HL-60 (cell line): ENCODE results near the gene MTR.

Source experiments
- DNase-seq, 2 experiments: peaks; one replicate each; pipeline ENCODE4 v3.0.0-alpha.2; 2010 to 2020; ENCODE audit warnings: low read depth in 1 of 2, low spot score in 1 of 2
- H3K27ac ChIP-seq: fragments of 250-450 bp; sonication (Bioruptor Pico); replicated peaks from 2 replicates; pipeline ENCODE4 v1.5.1; 2020; ENCODE audit warnings: mild to moderate bottlenecking, moderate library complexity
- H3K27me3 ChIP-seq: fragments of 250-450 bp; sonication (Bioruptor Pico); 2 replicates; pipeline ENCODE4 v1.5.1; 2021; ENCODE audit warnings: mild to moderate bottlenecking, moderate library complexity; ENCODE audit not compliant: insufficient read depth, poor library complexity, severe bottlenecking
- H3K4me3 ChIP-seq: replicated peaks from 2 replicates; pipeline ENCODE4 v1.5.1; 2011; ENCODE audit warnings: mild to moderate bottlenecking, control low read depth, low read length; ENCODE audit not compliant: insufficient read depth
- CTCF ChIP-seq: IDR thresholded peaks from one replicate; pipeline ENCODE4 v1.5.1; 2011; ENCODE audit warnings: low read length, control low read depth, inconsistent platforms; ENCODE audit not compliant: insufficient read depth
- GABPA ChIP-seq: IDR thresholded peaks from 2 replicates; pipeline ENCODE4 v1.6.1; 2012; ENCODE audit warnings: low read depth
- POLR2AphosphoS5 ChIP-seq: IDR thresholded peaks from 2 replicates; pipeline ENCODE4 v1.6.1; 2012; ENCODE audit warnings: low read depth
- REST ChIP-seq: IDR thresholded peaks from 2 replicates; pipeline ENCODE4 v1.6.1; 2012; ENCODE audit warnings: low read depth; ENCODE audit not compliant: insufficient replicate concordance
- SPI1 ChIP-seq: IDR thresholded peaks from 2 replicates; pipeline ENCODE4 v1.6.1; 2012; ENCODE audit warnings: low read depth, mild to moderate bottlenecking, borderline replicate concordance

Gene MTR

GRCh38 chr1:236844499-236845271, 49.6 kb downstream of the MTR start:
- Histone ChIP-seq H3K4me3 (no peak overlapping the region), H3K27ac (no peak overlapping the region), H3K27me3 (no peaks in the 10 kb centered on the region)
- TF ChIP-seq CTCF (no peak), POLR2AphosphoS5 (no peak), SPI1 (no peak), GABPA (no peak), REST (no peak)
- DNase-seq: no peak

- TF ChIP-seq SPI1 (no peak), CTCF (no peak), POLR2AphosphoS5 (no peak), REST (no peak), GABPA (no peak)
- Histone ChIP-seq H3K4me3 (no peak overlapping the region), H3K27ac (no peak overlapping the region), H3K27me3 (no peaks in the 10 kb centered on the region)
- DNase-seq: no peak
Measured at GRCh38 chr1:236845830-236846229, 50.7 kb downstream of the MTR start.

- H3K27ac ChIP-seq: no peak overlapping the region
- no peak overlapping the region for H3K4me3 ChIP-seq
- H3K27me3 ChIP-seq: no peaks in the 10 kb centered on the region
- peak in 1 of 2 experiments; percentile 29 for DNase-seq
- TF ChIP-seq REST (no peak), POLR2AphosphoS5 (no peak), SPI1 (peak; percentile 70; the same call in 1 of the 2 replicates)
Measured at GRCh38 chr1:236848274-236848923, 53.3 kb downstream of the MTR start.
